Endometrium (tissue), 2 donors: Measurements from ENCODE around the gene KLK8.
A peak's percentile ranks its signal among the peaks of the same experiment; 100 is the strongest.

Source experiments
- FAIRE-seq: peaks from 2 replicates; lab custom pipeline; 2012; peaks lifted over from hg19 to GRCh38; lab: Jason Lieb, UNC
- donor health status: control.
- donor health status: control.

Gene KLK8

GRCh38 chr19:51001515-51001914, at the start of gene KLK8:
Gene KLK8 (minus strand): TSS chr19:51001604. CDS start chr19:51001167, 437 bp downstream.
- peak; percentile 35 for FAIRE-seq

- FAIRE-seq, result no peak
Observed at GRCh38 chr19:51047031-51047335, 45.6 kb upstream of the KLK8 start.

DNA sequence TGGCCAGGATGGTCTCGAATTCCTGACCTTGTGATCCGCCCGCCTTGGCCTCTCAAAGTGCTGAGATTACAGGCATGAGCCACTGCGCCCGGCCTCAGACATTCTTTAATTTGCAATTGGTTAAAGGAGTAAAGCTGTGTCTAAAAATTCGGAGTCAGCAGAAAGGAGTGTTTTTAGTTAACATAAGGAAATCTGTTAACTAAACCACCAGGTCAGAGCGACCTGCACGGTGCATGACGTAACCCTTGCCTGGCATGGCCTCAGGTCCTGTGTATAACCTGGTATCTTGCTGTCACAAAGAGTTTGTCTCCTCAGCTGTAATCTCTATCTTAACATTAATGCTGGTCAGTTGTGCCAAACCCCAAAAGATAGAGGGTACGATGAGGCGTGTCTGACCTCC, 42.9 kb upstream of the KLK8 start:
- FAIRE-seq, result no peak

- no peak for FAIRE-seq
Observed at GRCh38 chr19:51043497-51043896, 42.1 kb upstream of the KLK8 start.

- no peak for FAIRE-seq
Observed at GRCh38 chr19:51040151-51040550, 38.7 kb upstream of the KLK8 start.

GRCh38 chr19:51036519-51036918, 35.1 kb upstream of the KLK8 start:
- FAIRE-seq, result no peak

GRCh38 chr19:51034704-51035103, 33.3 kb upstream of the KLK8 start, which contains the start of gene KLK12:
Gene KLK12 (minus strand): TSS chr19:51035002. CDS start chr19:51034621, 381 bp downstream.
- no peak for FAIRE-seq

GRCh38 chr19:51031880-51032225, 30.4 kb upstream of the KLK8 start:
- no peak for FAIRE-seq

DNA sequence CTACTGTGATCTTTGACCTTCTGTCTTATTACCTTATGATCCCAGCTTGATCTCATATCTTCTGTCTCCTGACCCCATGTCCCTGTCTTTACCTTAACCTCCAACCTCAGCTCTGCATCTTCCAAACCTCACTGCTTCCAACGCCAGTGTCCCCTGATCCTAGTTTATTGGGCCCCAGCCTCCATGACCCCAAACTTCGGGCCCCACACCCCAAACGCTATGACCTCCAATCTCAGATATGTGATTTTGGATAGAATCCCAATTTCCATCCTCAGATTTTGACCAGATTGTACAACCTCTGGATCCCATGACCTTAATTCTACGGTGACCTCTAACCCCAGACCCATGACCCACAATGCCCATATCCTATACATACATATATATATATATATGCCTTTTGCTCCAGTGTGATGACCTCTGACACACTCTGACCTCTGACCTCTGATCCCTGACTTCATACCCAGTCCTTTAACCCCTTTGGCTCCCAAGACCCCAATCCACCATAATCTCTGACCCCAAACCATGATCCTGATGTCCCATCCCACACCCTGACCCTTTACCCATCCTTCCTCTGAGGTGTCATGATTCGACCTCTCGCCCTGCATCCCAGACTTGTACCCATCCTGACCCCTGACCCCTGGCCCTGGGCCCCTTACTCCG, 29.9 kb upstream of the KLK8 start:
- no peak for FAIRE-seq

DNA sequence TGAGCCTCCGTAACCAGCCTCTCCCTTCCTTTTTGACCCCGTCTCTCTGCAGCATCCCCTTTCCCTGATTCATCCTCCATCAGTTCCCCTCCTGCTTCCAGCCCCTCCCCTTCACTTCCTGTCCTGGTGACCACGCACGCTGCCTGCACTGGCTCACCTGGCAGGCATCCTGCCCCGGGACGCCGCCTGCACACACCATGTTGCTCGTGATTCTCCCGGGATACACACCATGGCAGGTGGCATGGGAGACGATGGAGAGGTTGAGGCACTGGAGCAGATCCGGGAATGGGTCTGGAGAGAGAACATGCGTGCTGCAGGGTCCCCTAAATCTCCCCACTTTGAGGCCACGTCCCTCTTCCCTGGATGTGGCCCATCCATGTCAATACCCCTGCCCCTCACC, 29.2 kb upstream of the KLK8 start:
- FAIRE-seq, result no peak

DNA sequence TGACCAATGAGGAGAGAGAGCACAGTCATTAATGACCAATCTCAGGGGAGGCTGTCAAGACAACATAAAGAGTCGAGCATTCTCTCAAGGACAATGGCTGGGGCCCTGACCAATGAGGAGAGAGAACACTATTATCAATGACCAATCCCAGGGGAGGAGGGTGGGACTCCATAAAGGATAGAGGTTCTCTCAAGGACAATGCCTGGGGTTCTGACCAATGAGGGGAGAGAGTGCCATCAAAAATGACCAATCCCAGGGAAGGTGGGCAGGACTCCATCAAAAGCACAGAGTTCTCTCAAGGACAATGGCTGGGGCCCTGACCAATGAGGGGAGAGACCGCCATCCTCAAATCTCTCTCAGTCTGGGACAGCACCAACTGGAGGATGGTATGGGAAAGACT, 28.3 kb upstream of the KLK8 start:
- FAIRE-seq, result no peak

- no peak for FAIRE-seq
Observed at GRCh38 chr19:51027873-51028272, 26.5 kb upstream of the KLK8 start.

DNA sequence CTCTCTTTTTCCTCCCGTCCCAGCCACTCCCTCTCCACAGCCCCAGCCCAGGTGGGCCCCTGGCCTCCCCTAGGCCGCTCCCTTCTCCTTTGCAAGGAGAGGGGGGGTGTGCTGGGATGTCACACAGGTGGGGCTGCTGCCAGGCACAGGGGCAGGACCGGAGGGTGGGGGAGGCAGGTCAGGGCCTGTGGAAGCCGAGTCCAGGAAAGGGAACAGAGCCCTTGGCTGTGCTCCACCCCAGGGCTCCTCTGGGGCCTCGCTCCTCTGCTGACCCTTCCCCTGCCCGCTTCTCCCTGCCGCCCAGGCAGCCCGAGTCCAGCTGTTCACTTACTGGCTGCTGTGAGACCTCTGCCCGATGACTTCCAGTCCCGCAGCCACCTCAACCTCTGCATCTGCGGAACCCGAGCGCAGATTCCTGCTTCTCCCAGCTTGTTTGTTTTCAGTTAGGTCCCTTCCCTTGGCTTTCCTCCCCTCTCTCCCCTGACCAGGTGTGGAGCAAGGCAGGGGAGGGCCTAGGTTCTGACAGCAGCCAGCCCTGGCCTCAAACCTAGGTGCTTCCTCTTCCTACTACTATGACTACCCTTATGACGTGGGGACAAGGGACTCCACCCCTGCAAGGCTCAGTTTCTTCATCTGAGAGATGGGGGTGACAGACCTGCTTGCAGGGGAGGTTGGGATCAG, 25.9 kb upstream of the KLK8 start:
- FAIRE-seq, result no peak

DNA sequence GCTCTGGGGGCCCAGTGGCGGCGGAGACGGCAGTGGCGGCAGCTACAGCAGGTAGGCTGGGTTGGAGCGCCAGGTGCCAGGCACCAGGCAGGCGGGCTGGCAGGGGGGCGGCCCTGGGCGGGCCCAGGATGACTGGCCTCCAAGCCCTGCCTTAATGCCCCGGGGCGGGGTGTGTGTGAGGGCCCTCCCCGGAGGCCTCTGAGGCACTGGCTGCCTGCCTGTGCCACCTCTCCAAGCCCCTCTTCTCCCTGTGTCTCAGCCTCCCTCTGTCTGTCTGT, 25.1 kb upstream of the KLK8 start, which contains the start of gene KLK11:
TSS of gene KLK11 (minus strand) at position 63 of the 278 bp plus-strand sequence. CDS start 985 bp downstream, outside the sequence.
- FAIRE-seq, result no peak

DNA sequence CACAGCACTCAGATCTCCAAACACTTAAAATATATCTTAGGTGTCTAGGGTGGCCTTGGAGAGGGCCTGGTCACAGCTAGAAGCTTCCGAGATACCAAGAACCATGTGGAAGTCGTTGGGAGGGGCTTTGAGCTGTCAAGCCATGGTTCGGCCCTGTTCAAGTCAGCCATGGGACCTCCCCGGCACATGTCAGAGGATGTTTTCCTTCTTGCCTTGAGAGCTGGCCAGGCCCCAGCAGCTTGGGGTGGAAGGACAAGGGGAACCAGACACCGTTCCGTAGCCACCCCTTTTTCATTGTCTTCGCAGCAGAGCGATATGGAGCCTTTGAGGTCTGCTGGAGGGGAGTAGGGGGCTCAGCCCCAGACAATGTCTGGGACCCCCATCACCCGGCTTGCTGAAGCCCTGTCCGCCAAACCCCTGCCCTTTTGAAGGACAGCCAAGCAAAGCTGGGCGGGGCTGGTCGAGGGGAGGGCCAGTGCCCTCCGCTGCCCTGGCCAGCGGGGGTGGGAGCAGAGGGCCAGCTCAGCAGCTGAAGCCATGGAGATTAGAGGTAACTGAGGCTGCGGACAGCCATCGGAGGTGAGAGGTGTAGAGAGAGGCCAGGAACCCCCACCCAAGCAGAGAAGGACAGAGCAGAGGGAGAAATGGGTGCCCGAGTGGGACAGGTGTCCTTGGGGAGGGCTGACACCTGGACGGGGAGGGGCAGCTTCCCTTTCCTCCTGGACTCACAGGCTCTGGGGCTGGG, 24.6 kb upstream of the KLK8 start:
- no peak for FAIRE-seq

DNA sequence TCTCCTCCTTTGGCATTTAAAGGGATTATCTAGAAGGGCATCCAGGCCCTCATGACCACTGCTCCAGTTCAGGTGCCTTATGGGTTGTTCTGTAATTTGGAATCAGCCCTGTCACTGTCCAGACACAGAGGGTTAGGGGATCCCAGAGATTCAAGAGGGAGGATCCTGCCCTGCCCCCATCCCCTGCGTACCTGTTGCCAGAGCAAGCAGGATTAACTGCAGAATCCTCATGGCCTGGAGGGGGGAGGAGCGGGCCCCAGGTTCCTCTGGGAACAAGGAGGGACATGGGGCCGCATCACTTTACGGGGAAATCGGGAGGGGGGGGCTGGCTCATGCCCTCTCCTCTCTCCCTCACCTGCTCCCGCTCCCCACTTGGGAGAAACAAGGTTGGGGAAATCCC, 24.0 kb upstream of the KLK8 start:
- no peak for FAIRE-seq

DNA sequence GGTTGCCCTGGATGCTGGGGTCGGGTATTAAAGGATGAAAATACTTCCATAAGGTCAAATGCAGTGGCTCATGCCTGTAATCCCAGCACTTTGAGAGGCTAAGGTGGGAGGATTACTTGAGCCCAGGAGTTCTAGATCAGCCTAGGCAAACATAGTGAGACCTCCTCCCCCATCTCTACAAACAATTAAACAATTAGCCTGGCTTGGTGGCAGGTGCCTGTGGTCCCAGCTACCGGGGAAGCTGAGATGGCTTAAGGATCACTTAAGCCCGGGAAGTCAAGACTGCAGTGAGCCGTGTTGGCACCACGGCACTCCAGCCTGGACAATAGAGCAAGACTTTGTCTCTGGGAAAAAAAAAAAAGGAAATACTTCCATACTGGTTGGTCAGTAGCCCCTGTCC, 23.5 kb upstream of the KLK8 start:
- no peak for FAIRE-seq

GRCh38 chr19:51023946-51024345, 22.5 kb upstream of the KLK8 start:
- FAIRE-seq, result no peak

GRCh38 chr19:51022526-51022925, 21.1 kb upstream of the KLK8 start:
- no peak for FAIRE-seq

GRCh38 chr19:51020988-51021651, 19.7 kb upstream of the KLK8 start:
- peak; percentile 83 for FAIRE-seq

GRCh38 chr19:51019544-51019925, 18.1 kb upstream of the KLK8 start, which contains the start of gene KLK10:
Gene KLK10 (minus strand): TSS chr19:51019709. CDS start chr19:51019130, 579 bp downstream.
- FAIRE-seq, result no peak

GRCh38 chr19:51018745-51019543, 17.5 kb upstream of the KLK8 start:
- no peak for FAIRE-seq
